ENCODE results near the gene PER2.
"Not testable (repeated sequence)": the region's sequence is repeated elsewhere in the genome, so short reads cannot be mapped to it uniquely, and the experiment has no call there.

Gene PER2

DNA sequence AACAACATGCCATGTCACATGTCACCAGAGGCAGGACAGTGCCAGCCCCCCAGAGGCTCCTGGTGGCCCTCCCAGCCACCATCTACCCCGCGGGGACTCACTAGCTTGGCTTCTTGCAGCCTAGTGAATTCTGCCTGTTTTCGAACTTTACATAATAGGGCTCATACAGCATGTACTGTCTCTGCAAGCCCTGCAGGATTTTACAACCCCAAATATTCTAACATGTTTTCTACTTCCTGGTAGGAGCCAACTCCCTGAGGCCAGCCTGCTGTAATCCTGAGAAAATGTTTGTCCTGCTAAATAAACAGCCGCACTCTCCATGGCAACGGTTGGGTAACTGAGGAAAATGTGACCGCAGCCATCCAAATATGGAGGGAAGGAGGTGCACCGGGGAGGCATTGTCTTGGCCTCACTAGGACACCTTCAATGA lies 2.7 kb downstream of the PER2 start:
- Mint-ChIP-seq H3K4me3 (no peak overlapping the region), H3K9me3 (no peaks in the 10 kb centered on the region), H3K4me1 (peaks cover 60% of the 10 kb centered on the region), H3K36me3 (peaks cover 23% of the 10 kb centered on the region), H3K27ac (no peak overlapping the region)
- DNase-seq (ENCODE audit: low spot score in 2 of 2) (no peak), ATAC-seq (no peak)

DNA sequence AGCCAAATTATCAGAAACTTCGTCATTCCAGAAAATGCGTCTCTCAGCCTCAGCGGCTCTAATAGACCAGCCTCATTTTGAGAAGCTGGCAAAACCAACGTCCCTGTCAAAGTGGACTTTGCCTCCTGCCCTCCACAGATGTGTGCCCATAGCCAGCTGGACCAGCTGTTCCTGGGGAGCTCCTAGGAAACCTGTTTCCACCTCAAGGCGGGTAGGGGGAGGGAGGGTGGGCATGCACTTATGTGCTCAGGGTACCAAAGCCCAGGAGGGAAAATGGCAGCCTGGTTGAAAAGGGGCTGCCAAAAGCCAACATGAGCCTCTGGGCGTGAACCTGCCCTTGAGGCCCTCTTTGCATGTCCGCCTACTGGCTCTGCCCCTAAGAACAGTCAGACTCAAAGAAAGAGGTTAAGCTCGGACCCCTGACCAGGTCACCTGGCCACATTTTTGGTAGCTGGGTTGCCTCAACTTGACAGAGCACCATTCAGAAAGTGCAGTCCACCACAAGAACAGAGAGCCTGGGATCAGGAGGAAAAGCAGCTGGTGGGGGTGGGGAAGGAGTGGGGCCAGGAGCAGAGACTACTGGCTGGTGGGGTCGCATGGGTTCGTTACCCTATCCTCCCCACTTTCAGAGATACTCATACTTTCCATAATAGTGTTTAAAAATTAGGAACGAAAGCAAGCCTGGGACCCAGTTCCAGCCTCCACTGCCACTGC lies 3.5 kb downstream of the PER2 start:
- Mint-ChIP-seq H3K4me1 (peaks cover 58% of the 10 kb centered on the region), H3K27ac (no peak overlapping the region), H3K36me3 (peaks cover 23% of the 10 kb centered on the region), H3K9me3 (no peaks in the 10 kb centered on the region), H3K4me3 (no peak overlapping the region)
- DNase-seq (ENCODE audit: low spot score in 2 of 2) (no peak), ATAC-seq (no peak)

DNA sequence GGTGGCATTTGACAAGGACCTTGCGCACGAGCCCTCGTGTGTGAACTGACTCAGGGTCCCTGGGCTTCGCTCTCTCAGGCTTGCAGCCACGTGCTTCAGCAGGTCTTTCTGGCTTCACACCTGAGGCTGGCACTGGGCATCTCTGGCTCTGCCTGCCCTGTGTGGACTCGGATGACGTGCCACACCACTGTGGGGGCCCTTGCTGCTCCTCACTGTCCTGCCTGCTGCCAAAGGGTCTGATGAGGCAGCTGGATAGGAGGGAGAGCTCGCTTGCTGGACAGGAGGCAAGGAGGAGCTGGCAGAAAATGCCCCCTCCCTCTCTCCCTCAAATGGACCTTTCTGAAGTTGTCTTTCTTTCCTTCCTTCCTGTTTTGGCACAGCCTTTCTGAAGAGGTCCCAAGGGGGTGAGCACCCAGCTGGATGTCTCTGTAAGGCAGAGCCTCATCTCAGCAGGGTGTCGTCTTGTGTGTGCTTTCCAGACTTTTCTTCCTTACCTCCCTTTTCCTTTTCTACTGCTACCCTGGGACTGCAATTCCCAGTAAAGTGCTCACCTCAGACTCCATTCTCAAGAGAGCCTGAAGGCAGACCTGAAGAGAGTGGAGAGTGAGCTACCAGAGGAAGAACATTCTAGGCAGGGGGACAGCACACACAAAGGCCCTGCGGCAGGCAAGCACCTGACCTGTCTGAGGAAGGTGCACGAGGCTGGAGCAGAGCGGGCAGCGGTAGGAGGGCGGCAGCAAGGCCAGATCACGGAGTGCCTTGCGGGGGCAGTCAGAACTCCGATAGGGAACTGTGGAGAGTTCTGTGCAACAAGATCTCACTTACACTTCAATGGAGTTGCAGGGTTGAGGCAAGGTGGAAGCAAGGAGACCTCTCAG lies 5.3 kb downstream of the PER2 start:
- DNase-seq (ENCODE audit: low spot score in 2 of 2) (no peak), ATAC-seq (no peak)
- Mint-ChIP-seq H3K4me1 (peaks cover 51% of the 10 kb centered on the region), H3K9me3 (no peaks in the 10 kb centered on the region), H3K4me3 (no peak overlapping the region), H3K27ac (no peak overlapping the region), H3K36me3 (peaks cover 14% of the 10 kb centered on the region)

DNA sequence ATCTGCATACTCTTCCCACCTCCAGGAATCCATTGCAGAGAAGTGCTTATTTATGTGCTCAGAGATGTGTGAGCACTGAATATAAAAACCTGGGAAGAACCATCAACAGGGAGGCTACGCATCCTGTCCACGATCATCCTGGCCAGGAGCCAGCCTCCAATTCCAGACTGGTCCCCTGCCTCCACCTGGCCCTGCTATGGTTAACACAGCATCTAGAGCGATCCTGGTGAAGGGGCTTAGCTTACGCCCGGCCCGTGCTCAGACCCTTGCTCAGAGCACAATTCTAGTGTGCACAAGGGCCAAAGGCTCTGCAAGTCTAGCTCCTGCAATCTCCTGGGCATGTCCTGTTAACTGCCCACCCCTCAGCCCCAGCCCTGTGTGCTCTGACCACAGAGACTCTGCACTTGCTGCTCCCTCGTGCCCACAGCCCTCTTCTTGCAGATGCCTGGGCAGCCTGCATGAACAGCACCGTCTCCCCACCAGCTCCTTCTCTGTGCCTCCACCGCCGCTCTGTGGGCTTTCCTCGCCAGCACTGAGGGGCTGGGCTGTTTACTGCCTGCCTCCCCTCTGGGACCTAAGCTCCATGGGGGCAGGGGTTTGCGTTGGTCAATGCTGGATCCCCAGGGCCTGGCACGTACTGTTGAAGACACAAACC lies 6.5 kb downstream of the PER2 start:
- ATAC-seq = no peak
- DNase-seq (ENCODE audit: low spot score in 2 of 2) = no peak
- Mint-ChIP-seq H3K4me3 (no peak overlapping the region), H3K27ac (no peak overlapping the region), H3K9me3 (no peaks in the 10 kb centered on the region), H3K36me3 (peaks cover 9% of the 10 kb centered on the region), H3K4me1 (peaks cover 46% of the 10 kb centered on the region)

DNA sequence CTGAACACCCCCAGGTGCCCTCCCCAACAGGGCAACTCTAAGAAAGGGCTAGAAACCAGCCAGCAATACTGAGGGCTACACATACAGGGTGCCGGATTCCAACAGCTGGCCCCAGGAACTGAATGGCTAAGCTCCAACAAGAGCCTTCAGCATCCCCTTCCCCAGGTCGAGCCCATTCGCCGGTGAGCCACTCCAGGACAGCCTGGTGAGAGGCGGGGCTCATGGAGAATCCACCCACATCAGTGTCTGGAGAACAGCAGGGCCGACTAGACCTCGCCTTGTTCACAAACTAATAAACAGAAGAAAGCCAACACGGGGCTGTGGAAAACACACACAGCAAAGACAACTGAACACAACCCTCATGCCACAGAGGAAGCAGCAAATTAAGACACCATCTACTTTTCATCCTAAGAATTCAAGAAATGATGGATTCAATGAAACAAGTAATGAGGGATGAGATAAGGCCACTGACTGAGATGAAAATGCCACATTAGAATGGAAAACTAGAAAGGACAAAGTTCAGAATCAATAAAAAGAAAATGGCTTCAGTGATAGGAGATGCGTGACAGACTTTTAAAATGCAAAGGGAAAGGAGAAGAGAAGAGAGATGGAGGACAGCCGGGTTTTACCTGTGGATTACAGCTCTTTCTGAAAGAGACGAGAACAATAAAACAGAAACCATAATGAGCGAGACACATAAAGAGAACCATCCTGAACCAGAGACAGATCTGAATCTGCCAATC lies 8.2 kb downstream of the PER2 start:
- H3K9me3 Mint-ChIP-seq = no peaks in the 10 kb centered on the region
- DNase-seq (ENCODE audit: low spot score in 2 of 2) (no peak), ATAC-seq (no peak)
- H3K4me3 Mint-ChIP-seq = no peak overlapping the region
- no peak overlapping the region for H3K27ac Mint-ChIP-seq
- H3K36me3 Mint-ChIP-seq = peaks cover 16% of the 10 kb centered on the region
- H3K4me1 Mint-ChIP-seq = peaks cover 36% of the 10 kb centered on the region

DNA sequence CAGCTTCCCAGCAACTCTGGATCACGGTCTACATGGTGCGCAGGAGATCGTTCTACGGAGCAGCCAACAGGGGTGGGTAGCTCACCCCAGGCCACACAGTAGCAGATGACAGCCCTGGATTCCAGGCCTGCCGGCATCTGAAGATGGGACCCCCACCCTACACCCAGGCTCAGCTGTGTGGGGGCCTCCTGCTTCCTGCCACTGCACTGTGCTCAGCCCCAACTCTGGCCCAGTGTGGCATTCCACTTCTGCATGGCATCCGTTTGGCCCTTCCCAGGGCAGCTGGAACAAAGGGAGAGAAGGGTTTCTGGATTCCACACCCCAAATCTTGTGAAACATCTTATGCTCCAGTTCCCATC lies 9.1 kb downstream of the PER2 start:
- Mint-ChIP-seq H3K9me3 (no peaks in the 10 kb centered on the region), H3K4me3 (no peak overlapping the region), H3K27ac (no peak overlapping the region), H3K36me3 (peaks cover 25% of the 10 kb centered on the region), H3K4me1 (peaks cover 36% of the 10 kb centered on the region)
- DNase-seq (ENCODE audit: low spot score in 2 of 2) = no peak
- no peak for ATAC-seq

DNA sequence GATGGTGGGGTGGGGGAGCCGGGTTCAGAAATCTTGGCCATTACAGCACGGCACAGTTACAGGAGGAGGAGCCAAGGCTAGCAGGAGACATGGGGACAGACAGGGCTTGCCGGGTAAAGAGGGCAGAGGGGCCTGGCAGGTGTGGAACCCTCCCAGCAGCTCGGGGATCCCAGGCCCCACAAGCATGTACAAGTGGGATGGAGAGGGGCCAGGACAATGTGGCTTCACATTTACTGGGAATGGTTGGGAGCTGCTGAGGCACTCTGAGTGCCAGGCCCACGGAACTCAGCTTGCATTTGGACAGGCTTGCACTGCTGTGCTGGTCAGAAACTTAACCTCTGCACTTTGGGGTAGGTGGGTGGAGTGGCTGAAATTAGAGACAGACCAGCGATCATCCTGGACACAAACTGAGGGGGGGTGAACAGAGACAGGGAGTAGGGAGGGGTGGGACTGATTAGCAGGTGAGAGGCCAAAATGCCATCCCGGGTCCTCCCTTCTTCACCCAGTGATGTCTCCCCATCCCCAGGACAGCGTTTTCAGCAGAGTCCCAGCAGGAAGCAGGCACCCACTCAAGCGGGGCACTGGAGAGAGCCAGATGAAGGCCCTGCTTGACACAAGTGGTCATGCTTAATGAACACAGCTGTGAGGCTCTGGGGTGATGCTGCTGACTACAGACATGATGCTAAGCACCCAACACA lies 9.6 kb downstream of the PER2 start:
- H3K36me3 Mint-ChIP-seq = peaks cover 31% of the 10 kb centered on the region
- DNase-seq (ENCODE audit: low spot score in 2 of 2) = no peak
- H3K4me1 Mint-ChIP-seq = peaks cover 35% of the 10 kb centered on the region
- no peak overlapping the region for H3K4me3 Mint-ChIP-seq
- H3K9me3 Mint-ChIP-seq = no peaks in the 10 kb centered on the region
- ATAC-seq = no peak
- H3K27ac Mint-ChIP-seq = peak overlapping the region; percentile 75

DNA sequence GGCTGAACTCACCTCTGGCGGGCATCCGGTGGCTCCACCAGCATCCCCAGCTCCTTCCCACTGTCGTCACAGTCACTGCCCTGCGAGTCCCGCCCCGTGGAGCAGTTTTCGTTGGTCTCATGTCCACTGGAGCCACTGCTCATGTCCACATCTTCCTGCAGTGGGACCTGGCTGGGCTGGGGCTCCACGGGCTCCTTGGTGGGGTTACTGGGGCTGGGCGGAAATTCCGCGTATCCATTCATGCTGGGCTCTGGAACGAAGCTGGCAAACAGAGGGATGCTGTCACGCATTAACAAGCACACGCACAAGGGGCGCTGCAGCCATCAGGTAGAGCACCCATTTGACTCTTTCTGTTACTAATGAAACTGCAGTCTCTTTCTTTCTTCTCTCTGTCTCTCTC lies 10.7 kb downstream of the PER2 start:
- no peak overlapping the region for H3K27ac Mint-ChIP-seq
- peaks cover 25% of the 10 kb centered on the region for H3K4me1 Mint-ChIP-seq

DNA sequence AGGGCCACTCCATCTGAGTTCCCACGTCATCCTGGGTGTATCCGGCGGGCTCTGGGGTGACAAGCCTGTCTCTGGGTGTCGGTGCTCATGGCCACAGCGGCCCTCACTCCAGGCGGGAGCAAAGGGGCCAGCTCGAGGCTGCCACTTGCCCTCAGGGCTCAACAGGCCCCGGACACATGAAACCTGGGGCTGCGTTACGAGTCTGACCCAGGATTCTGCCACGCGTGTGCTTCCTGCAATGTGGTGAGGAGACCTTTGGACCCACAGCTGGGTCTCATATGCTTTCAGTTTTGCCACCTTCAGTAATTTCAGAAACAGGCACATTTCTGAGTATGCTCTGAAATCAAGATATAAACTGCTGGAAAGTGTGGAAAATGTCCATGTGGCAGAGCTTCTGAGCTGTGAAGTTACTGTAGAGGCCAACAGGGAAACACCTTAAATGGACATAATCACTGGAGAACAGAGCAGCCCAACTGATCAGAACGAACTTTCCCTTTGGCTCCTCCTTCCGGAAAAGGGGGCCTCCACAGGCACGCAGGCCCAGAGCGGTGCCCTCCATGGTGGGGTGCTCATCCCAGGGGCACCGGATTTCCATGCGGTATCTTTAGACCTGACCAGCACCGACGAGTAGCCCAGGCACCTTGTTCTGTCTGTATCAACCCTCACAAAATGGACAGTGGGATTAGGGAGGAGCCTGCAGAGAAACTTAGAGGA lies 14.1 kb downstream of the PER2 start:
- Mint-ChIP-seq H3K4me1 (peaks cover 9% of the 10 kb centered on the region), H3K27ac (no peak overlapping the region), H3K36me3 (peaks cover 68% of the 10 kb centered on the region), H3K4me3 (no peak overlapping the region), H3K9me3 (no peaks in the 10 kb centered on the region)
- ATAC-seq (no peak), DNase-seq (ENCODE audit: low spot score in 2 of 2) (no peak)

More for the DNA sequence above, 10.7 kb downstream of the PER2 start:
- ATAC-seq = no peak
- Mint-ChIP-seq H3K36me3 (peaks cover 37% of the 10 kb centered on the region), H3K4me3 (no peak overlapping the region), H3K9me3 (no peaks in the 10 kb centered on the region)
- no peak for DNase-seq (ENCODE audit: low spot score in 2 of 2)

DNA sequence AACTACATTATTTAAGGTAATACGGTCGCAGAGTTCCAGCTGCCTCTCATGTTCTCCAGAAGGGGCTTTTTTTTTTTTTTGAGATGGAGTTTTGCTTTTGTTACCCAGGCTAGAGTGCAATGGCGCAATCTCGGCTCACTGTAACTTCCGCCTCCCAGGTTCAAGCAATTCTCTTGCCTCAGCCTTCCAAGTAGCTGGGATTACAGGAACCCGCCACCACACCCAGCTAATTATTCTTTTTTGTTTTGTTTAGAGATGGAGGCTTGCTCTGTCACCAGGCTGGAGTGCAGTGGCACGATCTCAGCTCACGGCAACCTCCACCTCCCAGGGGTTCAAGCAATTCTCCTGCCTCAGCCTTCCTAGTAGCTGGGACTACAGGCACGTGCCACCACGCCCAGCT lies 15.0 kb downstream of the PER2 start:
- not testable (repeated sequence) for ATAC-seq; H3K4me3 Mint-ChIP-seq; H3K27ac Mint-ChIP-seq; DNase-seq (ENCODE audit: low spot score in 2 of 2); H3K9me3 Mint-ChIP-seq; H3K4me1 Mint-ChIP-seq
- peaks cover 70% of the 10 kb centered on the region for H3K36me3 Mint-ChIP-seq

DNA sequence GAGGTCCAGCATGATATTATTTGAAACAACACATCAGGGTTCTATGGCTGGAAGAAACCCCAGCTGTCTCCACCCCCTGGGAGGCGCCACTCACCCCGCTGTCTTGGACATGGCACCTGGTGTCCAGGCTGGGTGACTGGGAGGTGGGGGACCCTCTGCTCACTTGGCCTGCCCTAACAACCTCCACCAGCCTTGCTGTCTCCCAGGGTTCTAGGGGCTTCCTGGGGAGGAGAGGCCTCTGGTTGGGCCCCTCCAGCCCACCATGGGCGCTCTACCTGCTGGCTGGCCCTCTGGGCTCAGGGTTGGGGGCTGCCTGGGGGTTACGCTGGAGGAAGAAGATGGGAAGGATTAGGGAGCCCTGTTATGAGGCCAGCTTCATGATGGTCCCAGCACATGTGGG lies 16.3 kb downstream of the PER2 start:
- ATAC-seq (no peak), DNase-seq (ENCODE audit: low spot score in 2 of 2) (no peak)
- Mint-ChIP-seq H3K4me3 (no peak overlapping the region), H3K4me1 (no peaks in the 10 kb centered on the region), H3K27ac (peak overlapping the region; percentile 68), H3K9me3 (no peaks in the 10 kb centered on the region), H3K36me3 (peaks cover 67% of the 10 kb centered on the region)

DNA sequence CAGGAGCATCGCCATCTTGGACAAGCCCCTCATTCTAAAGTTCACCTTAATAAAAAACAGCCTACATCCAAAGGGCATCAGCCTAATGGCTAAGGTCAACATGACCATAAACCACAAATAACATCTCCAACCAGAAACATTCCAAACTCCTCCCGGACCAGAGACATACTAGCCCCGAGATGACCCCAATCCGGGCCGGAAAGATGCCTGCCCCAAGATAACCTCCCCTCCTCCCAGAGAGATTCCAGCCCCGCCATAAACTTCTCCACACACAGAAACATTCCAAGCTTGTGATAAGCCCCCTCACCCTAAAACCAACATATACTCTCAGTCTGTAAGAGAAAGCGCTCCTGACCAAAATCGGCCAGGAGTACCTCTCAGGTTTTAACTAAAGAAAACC lies 16.7 kb downstream of the PER2 start:
- DNase-seq (ENCODE audit: low spot score in 2 of 2); H3K9me3 Mint-ChIP-seq; ATAC-seq; H3K4me3 Mint-ChIP-seq; H3K4me1 Mint-ChIP-seq: not testable (repeated sequence)
- Mint-ChIP-seq H3K36me3 (peaks cover 69% of the 10 kb centered on the region), H3K27ac (peak overlapping the region; percentile 68)

DNA sequence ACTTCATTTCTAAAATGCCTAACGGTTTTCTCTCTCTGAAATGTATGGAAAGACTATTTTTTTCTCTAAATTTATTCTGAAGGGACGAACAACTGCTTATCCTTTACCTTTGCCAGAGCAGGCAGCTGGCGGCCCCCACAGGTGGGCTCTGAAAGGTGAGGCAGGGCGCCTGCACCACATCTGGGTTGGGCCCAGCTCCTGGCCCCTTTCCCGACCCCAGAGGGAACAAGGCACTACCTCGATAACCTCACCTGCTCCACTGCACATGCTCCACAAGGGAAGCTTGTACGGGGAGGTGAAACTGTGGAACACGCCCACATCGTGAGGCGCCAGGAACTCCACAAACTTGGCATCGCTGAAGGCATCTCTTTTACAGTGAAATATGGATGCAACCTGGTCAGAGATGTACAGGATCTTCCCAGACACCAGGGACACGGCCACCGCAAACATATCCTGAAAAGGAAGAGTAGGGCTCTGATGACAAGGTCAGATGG lies 17.3 kb downstream of the PER2 start:
- H3K27ac Mint-ChIP-seq = no peak overlapping the region
- DNase-seq (ENCODE audit: low spot score in 2 of 2) = no peak
- peaks cover 69% of the 10 kb centered on the region for H3K36me3 Mint-ChIP-seq
- no peaks in the 10 kb centered on the region for H3K9me3 Mint-ChIP-seq
- no peak overlapping the region for H3K4me3 Mint-ChIP-seq
- ATAC-seq = no peak
- no peaks in the 10 kb centered on the region for H3K4me1 Mint-ChIP-seq

DNA sequence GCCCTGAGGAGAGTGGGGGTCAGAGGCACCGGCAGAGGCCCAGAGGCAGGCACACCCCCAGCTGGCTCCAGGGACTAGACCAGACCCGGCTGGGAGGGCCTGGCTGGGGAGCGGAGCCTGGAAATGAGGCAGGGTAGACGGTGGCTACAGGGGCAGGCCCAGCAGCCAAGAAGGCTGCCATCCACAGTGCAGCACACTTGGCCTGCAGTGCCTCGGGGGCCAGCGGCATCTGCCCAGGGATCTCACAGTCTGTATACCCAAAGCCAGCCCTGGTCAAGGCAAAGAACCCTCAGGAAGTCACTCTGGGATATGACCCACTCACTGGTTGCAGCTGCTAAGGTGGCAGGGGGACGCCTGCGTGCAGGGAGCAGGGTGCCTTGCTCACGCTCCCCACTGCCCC lies 17.8 kb downstream of the PER2 start:
- no peaks in the 10 kb centered on the region for H3K4me1 Mint-ChIP-seq
- ATAC-seq (no peak), DNase-seq (ENCODE audit: low spot score in 2 of 2) (no peak)
- peaks cover 70% of the 10 kb centered on the region for H3K36me3 Mint-ChIP-seq
- no peak overlapping the region for H3K27ac Mint-ChIP-seq
- no peak overlapping the region for H3K4me3 Mint-ChIP-seq
- H3K9me3 Mint-ChIP-seq = no peaks in the 10 kb centered on the region

Measured in stimulated activated effector memory CD8-positive, alpha-beta T cell treated with anti-CD3 and anti-CD28 coated beads, Interleukin-12 subunit alpha, Interleukin-12 subunit beta, amount 100 ng/mL, for 72 hours (primary cell).